Naive B cell (primary cell): ENCODE measurements around the gene MRM1. TPM values are rescaled to one million over a fixed set of nuclear protein-coding genes. Genes with fewer than 3 reads are reported as not detected.

ENCODE experiments used
- ATAC-seq, 2 donors: fragments of 150-1000 bp; cut with Tn5 transposase; 2 replicates each; pipeline ENCODE4 v1.10.0; 2021; ENCODE audit warnings: low read depth in 2 of 2, mild to moderate bottlenecking in 2 of 2, moderate library complexity in 2 of 2
- DNase-seq: peaks from one replicate; pipeline ENCODE4 v3.0.0; 2022
- H3K27ac Mint-ChIP-seq, 6 donors: one replicate each; pipeline ENCODE4 v1.8.0; 2020 to 2022; ENCODE audit warnings: mild to moderate bottlenecking in 6 of 6, mixed read lengths in 6 of 6, moderate library complexity in 5 of 6, inconsistent platforms in 2 of 6
- H3K27me3 Mint-ChIP-seq, 3 donors: one replicate each; pipeline ENCODE4 v1.8.0; 2021 to 2022; ENCODE audit warnings: mixed read lengths in 3 of 3, mild to moderate bottlenecking in 1 of 3
- H3K36me3 Mint-ChIP-seq, 2 donors: one replicate each; pipeline ENCODE4 v1.8.0; 2020 to 2022; ENCODE audit warnings: mixed read lengths in 2 of 2, inconsistent platforms in 1 of 2, mild to moderate bottlenecking in 1 of 2
- H3K4me1 Mint-ChIP-seq, 3 donors: one replicate each; pipeline ENCODE4 v1.8.0; 2020 to 2022; ENCODE audit warnings: mixed read lengths in 3 of 3, inconsistent platforms in 1 of 3, mild to moderate bottlenecking in 1 of 3, moderate library complexity in 1 of 3
- H3K4me3 Mint-ChIP-seq, 8 donors: one replicate each; pipeline ENCODE4 v1.8.0; 2020 to 2022; ENCODE audit warnings: mild to moderate bottlenecking in 8 of 8, mixed read lengths in 8 of 8, moderate library complexity in 8 of 8, inconsistent platforms in 2 of 8
- H3K9me3 Mint-ChIP-seq, 7 donors: one replicate each; pipeline ENCODE4 v1.8.0; 2020 to 2022; ENCODE audit warnings: mixed read lengths in 7 of 7, mild to moderate bottlenecking in 5 of 7, inconsistent platforms in 2 of 7, moderate library complexity in 1 of 7
- polyA plus RNA-seq, 6 donors: library from polyadenylated mRNA; unstranded; fragments of 300-500 nt; fragmentation: Illumina TruSeq; gene quantifications; one replicate each; pipeline ENCODE4 v1.2.3, GENCODE V29; 2021; ENCODE audit warnings: low read depth in 6 of 6

The MRM1 gene
- polyA plus RNA-seq, 6 donors from 2014 or later, result 3.0 to 9.1 (median 6.0) TPM

DNA sequence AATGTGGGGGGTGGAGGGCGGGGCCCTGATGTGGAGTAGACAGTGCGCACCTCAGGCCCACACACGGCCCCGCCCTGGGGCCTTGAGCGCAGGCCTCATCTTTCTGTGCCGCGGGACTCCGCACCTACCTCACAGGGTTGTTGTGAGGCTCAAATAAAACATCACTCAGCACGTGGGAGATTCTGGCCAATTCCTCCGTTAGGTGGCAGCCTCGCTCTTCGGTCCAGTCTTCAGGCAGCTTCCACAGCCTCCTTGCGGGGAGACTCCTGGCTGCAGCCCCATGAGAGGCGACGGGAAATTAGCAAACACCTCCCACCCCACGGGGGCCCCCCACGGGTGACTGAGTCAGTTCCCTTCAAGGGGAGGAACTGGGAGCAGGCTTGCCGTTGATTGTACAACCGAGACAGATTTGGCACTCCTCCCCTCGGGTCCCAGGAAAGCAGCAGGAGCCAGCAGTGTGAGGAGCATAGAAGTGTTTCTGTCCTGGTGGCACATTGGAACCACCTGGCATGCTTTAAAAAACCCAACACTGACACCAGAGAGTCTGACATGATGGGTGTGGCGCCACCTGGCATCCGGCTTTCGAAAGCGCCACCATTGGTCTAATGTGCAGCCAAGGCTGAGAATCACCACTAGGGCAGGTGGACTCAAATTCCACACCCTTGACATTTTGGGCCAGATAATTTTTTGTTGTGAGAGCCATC, 7.6 kb downstream of the MRM1 start:
- no peak for DNase-seq
- Mint-ChIP-seq H3K27ac (no peak overlapping the region), H3K36me3 (peaks cover 5 to 6% of the 10 kb centered on the region in 2 donors), H3K27me3 (no peaks in the 10 kb centered on the region), H3K9me3 (no peaks in the 10 kb centered on the region), H3K4me1 (peaks cover 24 to 46% (median 39%) of the 10 kb centered on the region in 3 donors), H3K4me3 (no peak overlapping the region)
- ATAC-seq, result peak; percentile 61 to 67

DNA sequence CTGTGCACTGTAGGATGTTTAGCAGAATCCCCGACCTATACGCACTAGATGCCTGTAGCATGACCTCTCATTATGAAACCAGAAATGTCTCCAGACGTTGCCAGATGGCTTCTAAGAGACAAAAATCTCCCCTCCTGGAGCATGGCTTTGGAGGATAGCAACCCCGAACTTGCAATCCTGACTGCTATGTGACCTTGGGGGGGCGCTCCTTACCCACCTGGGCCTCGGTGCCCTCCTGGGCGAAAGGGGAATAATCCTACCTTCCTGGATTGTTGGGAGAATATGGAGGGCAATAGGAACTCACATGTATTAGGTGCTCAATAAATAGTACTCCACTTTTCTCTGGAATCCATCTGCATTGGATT, 8.1 kb downstream of the MRM1 start:
- peaks cover 5 to 6% of the 10 kb centered on the region in 2 donors for H3K36me3 Mint-ChIP-seq
- peaks cover 19 to 41% (median 34%) of the 10 kb centered on the region in 3 donors for H3K4me1 Mint-ChIP-seq
- no peak overlapping the region for H3K4me3 Mint-ChIP-seq
- H3K27ac Mint-ChIP-seq, result peak overlapping the region in 1 of 6 donors; percentile 44
- DNase-seq (no peak), ATAC-seq (no peak)
- H3K27me3 Mint-ChIP-seq, result no peaks in the 10 kb centered on the region
- no peaks in the 10 kb centered on the region for H3K9me3 Mint-ChIP-seq

GRCh38 chr17:36610474-36610873, 9.1 kb downstream of the MRM1 start:
- Mint-ChIP-seq H3K4me3 (no peak overlapping the region), H3K27ac (no peak overlapping the region), H3K27me3 (no peaks in the 10 kb centered on the region), H3K4me1 (peaks cover 16 to 36% (median 26%) of the 10 kb centered on the region in 3 donors), H3K36me3 (peaks cover 1 to 6% of the 10 kb centered on the region in 2 donors), H3K9me3 (no peaks in the 10 kb centered on the region)
- DNase-seq, result no peak
- no peak for ATAC-seq

DNA sequence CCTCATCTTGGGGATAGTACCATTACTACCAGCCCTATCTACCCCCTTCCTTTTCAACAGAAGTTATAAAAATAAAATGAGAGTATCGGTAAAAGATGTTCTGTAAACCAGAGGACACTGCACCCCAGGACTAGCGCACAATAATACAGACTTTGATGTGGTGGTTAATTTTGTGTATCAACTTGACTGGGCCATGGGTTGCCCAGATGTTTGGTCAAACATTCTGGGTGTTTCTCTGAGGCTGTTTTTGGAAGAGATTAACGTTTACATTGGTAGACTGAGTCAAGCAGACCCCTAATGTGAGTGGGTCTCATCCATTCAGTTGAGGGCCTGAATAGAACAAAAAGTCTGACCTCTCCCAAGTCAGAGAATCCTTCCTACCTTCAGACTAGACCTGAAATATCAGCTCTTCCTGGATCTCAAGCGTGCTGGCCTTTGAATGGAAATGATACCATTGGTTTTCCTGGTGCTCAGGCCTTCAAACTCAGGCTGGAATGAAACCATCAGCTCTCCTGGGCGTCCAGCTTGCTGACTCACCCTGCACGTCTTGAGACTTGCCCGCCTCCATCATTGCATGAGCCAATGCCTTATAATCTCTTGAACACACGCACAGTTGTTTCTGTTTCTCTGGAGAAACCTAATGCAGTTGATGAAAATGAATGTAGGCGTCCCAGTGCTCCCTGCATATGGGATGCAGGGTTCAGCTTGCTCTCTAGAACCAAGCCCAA, 10.1 kb downstream of the MRM1 start:
- ATAC-seq, result no peak

DNA sequence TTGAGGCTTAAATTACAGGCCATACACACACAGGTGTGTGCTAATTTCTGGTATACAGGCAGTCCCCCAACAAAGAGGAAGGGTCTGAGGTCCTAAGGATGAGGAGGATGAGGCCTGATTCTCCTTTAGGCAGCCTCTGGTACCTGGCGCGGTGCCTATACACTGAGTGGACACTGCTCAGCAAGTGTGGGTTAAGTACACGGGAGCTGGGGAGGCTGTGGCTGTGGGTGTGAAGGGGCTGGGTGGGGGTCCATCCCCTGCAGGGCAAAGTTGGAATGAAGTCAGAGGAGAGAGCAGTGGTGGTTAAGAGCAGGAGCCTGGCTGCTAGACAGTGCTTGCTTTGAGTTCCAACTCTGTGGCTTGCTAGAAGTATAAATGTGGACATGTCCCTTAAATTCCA, 10.9 kb downstream of the MRM1 start:
- ATAC-seq (no peak), DNase-seq (no peak)
- Mint-ChIP-seq H3K4me3 (no peak overlapping the region), H3K27ac (peak overlapping the region in 2 of 6 donors; percentile 34 to 56), H3K36me3 (peaks cover 0 to 6% of the 10 kb centered on the region in 2 donors), H3K4me1 (peaks cover 8 to 27% (median 18%) of the 10 kb centered on the region in 3 donors), H3K27me3 (no peaks in the 10 kb centered on the region), H3K9me3 (no peaks in the 10 kb centered on the region)

More for the DNA sequence above, 10.1 kb downstream of the MRM1 start:
- Mint-ChIP-seq H3K36me3 (peaks cover 0 to 6% of the 10 kb centered on the region in 2 donors), H3K27me3 (no peaks in the 10 kb centered on the region), H3K27ac (peak overlapping the region in 1 of 6 donors; percentile 59), H3K9me3 (no peaks in the 10 kb centered on the region), H3K4me1 (peaks cover 8 to 27% (median 18%) of the 10 kb centered on the region in 3 donors), H3K4me3 (no peak overlapping the region)
- no peak for DNase-seq

GRCh38 chr17:36613155-36613554, 11.8 kb downstream of the MRM1 start:
- ATAC-seq (no peak), DNase-seq (no peak)
- Mint-ChIP-seq H3K27me3 (peaks cover 0 to 8% (median 0%) of the 10 kb centered on the region in 3 donors), H3K27ac (no peak overlapping the region), H3K4me1 (peaks cover 3 to 21% (median 15%) of the 10 kb centered on the region in 3 donors), H3K36me3 (peaks cover 0 to under 1% of the 10 kb centered on the region in 2 donors), H3K4me3 (no peak overlapping the region), H3K9me3 (no peaks in the 10 kb centered on the region)

- H3K27me3 Mint-ChIP-seq, result peaks cover 0 to 9% (median 0%) of the 10 kb centered on the region in 3 donors
- ATAC-seq, result no peak
- no peak overlapping the region for H3K4me3 Mint-ChIP-seq
- peaks cover 0 to 12% (median 6%) of the 10 kb centered on the region in 3 donors for H3K4me1 Mint-ChIP-seq
- H3K9me3 Mint-ChIP-seq, result no peaks in the 10 kb centered on the region
- no peak for DNase-seq
- H3K36me3 Mint-ChIP-seq, result no peaks in the 10 kb centered on the region
- H3K27ac Mint-ChIP-seq, result peak overlapping the region in 1 of 6 donors; percentile 44
These were observed 12.7 kb downstream of the MRM1 start for GRCh38 chr17:36614081-36614480.

DNA sequence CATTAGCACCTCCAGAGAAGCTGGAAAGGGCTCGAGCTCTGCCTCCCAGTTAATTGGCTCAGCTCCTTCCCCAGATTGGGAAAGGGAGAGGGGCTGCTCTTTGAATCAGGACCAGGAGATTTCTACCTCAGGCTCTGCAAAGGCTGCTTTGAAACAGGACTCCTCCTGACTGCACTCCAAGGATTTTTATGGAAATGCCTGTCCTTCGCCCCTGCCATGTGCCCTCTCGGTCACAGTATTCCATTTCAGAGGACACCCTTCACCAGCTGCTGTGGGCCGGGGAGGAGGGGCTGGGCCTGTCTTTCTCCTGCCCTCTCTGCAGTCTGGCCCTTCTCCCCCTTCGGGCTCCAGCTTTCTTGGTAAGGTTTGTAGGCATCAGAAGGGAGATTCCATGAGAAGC, 13.6 kb downstream of the MRM1 start:
- peaks cover 0 to 5% (median 1%) of the 10 kb centered on the region in 3 donors for H3K4me1 Mint-ChIP-seq
- ATAC-seq (no peak), DNase-seq (no peak)
- no peak overlapping the region for H3K27ac Mint-ChIP-seq
- no peak overlapping the region for H3K4me3 Mint-ChIP-seq
- H3K9me3 Mint-ChIP-seq, result no peaks in the 10 kb centered on the region
- no peaks in the 10 kb centered on the region for H3K36me3 Mint-ChIP-seq
- peaks cover 0 to 9% (median 0%) of the 10 kb centered on the region in 3 donors for H3K27me3 Mint-ChIP-seq

- peaks cover 0 to 5% (median 0%) of the 10 kb centered on the region in 3 donors for H3K4me1 Mint-ChIP-seq
- ATAC-seq (no peak), DNase-seq (no peak)
- H3K27ac Mint-ChIP-seq, result no peak overlapping the region
- H3K27me3 Mint-ChIP-seq, result peaks cover 0 to 12% (median 0%) of the 10 kb centered on the region in 3 donors
- no peak overlapping the region for H3K4me3 Mint-ChIP-seq
- no peaks in the 10 kb centered on the region for H3K9me3 Mint-ChIP-seq
- H3K36me3 Mint-ChIP-seq, result no peaks in the 10 kb centered on the region
These were observed 15.0 kb downstream of the MRM1 start for GRCh38 chr17:36616061-36617029.

DNA sequence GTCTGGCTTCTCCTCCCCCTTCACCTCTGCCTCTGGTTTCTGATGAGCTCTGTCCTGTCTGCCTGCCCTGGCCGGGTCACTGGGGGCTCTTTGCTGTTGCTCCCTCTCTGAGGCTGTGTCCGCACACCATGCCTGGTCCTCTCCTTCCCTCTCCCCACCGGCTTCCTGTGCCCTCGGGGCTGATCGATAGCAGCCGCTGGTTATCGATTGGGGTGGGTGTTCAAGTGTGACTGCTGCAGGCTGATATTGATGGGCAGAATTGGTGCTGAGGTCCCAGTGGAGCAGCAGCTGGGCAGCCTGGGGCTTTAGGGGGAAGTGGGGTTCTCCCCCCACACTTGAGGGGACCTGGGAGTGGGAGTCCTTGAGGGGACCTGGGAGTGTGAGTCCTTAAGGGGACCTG, 16.4 kb downstream of the MRM1 start:
- H3K4me3 Mint-ChIP-seq, result no peak overlapping the region
- peaks cover 0 to 5% (median 0%) of the 10 kb centered on the region in 3 donors for H3K4me1 Mint-ChIP-seq
- peaks cover 0 to 14% (median 0%) of the 10 kb centered on the region in 3 donors for H3K27me3 Mint-ChIP-seq
- no peak for ATAC-seq
- H3K9me3 Mint-ChIP-seq, result no peaks in the 10 kb centered on the region
- peak overlapping the region in 2 of 6 donors; percentile 68 to 77 for H3K27ac Mint-ChIP-seq
- no peaks in the 10 kb centered on the region for H3K36me3 Mint-ChIP-seq
- no peak for DNase-seq

- H3K27me3 Mint-ChIP-seq, result peaks cover 0 to 5% (median 0%) of the 10 kb centered on the region in 3 donors
- H3K9me3 Mint-ChIP-seq, result no peaks in the 10 kb centered on the region
- ATAC-seq, result no peak
- H3K4me1 Mint-ChIP-seq, result peaks cover 0 to 4% (median 4%) of the 10 kb centered on the region in 3 donors
- H3K4me3 Mint-ChIP-seq, result peak overlapping the region in 1 of 8 donors; percentile 41
- no peak for DNase-seq
- no peak overlapping the region for H3K27ac Mint-ChIP-seq
- H3K36me3 Mint-ChIP-seq, result no peaks in the 10 kb centered on the region
These were observed 21.9 kb downstream of the MRM1 start for GRCh38 chr17:36623281-36623680.

DNA sequence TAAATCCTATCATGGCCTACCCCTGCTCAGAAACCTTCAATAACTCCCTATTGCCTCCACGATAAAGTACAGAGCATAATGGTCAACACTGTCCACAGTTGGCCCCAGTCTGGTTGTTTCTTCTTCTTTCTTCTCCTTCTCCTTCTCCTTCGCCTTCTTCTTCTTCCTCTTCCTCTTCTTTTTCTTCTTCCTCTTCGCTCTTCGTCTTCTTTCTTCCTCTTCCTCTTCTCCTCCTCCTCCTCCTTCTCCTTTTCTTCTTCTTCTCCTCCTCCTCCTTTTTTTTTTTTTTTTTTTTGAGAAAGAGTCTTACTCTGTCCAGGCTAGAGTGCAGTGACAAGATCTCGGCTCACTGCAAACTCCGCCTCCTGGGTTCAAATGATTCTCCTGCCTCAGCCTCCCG, 23.8 kb downstream of the MRM1 start:
- Mint-ChIP-seq H3K27ac (peak overlapping the region in 1 of 6 donors; percentile 47), H3K4me1 (peaks cover 4 to 10% (median 8%) of the 10 kb centered on the region in 3 donors), H3K36me3 (no peaks in the 10 kb centered on the region), H3K27me3 (peaks cover 0 to 13% (median 0%) of the 10 kb centered on the region in 3 donors), H3K4me3 (no peak overlapping the region), H3K9me3 (no peaks in the 10 kb centered on the region)
- ATAC-seq, result no peak
- DNase-seq, result no peak

GRCh38 chr17:36627101-36627500, 25.7 kb downstream of the MRM1 start:
- no peaks in the 10 kb centered on the region for H3K9me3 Mint-ChIP-seq
- H3K27me3 Mint-ChIP-seq, result peaks cover 0 to 15% (median 9%) of the 10 kb centered on the region in 3 donors
- no peak overlapping the region for H3K27ac Mint-ChIP-seq
- peaks cover 4 to 10% (median 8%) of the 10 kb centered on the region in 3 donors for H3K4me1 Mint-ChIP-seq
- no peak for DNase-seq
- H3K36me3 Mint-ChIP-seq, result no peaks in the 10 kb centered on the region
- ATAC-seq, result no peak
- H3K4me3 Mint-ChIP-seq, result no peak overlapping the region
